ENCODE measurements around the gene CNTNAP5.

- TF ChIP-seq, protein P1, sequence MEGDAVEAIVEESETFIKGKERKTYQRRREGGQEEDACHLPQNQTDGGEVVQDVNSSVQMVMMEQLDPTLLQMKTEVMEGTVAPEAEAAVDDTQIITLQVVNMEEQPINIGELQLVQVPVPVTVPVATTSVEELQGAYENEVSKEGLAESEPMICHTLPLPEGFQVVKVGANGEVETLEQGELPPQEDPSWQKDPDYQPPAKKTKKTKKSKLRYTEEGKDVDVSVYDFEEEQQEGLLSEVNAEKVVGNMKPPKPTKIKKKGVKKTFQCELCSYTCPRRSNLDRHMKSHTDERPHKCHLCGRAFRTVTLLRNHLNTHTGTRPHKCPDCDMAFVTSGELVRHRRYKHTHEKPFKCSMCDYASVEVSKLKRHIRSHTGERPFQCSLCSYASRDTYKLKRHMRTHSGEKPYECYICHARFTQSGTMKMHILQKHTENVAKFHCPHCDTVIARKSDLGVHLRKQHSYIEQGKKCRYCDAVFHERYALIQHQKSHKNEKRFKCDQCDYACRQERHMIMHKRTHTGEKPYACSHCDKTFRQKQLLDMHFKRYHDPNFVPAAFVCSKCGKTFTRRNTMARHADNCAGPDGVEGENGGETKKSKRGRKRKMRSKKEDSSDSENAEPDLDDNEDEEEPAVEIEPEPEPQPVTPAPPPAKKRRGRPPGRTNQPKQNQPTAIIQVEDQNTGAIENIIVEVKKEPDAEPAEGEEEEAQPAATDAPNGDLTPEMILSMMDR (IDR thresholded peaks at IDR 0.05) = no peak
- TF ChIP-seq EZH2 (IDR thresholded peaks at IDR 0.05; ENCODE audit: borderline replicate concordance, insufficient read depth, low read depth, low read length, poor library complexity, severe bottlenecking) = no peak
These were observed 579.9 kb downstream of the CNTNAP5 start for GRCh38 chr2:124604940-124605339.
